Suprapubic skin (tissue), 3 donors: ENCODE results near the gene GAGE12C.
"Not testable (repeated sequence)": the region's sequence is repeated elsewhere in the genome, so short reads cannot be mapped to it uniquely, and the experiment has no call there.

ENCODE experiments used
- POLR2A ChIP-seq, 2 donors: fragments of 450-650 bp; IDR thresholded peaks; one replicate each; pipeline ENCODE4 v1.6.1; 2017; ENCODE audit warnings: antibody characterized with exemption in 2 of 2, mild to moderate bottlenecking in 2 of 2, moderate library complexity in 2 of 2
- TF ChIP-seq, protein P1 (sequence below), 2 donors: fragments of 200-600 bp in 1 of 2; fragments of 450-650 bp in 1 of 2; sonication (generic) in 1 of 2; IDR thresholded peaks; one replicate each; pipeline ENCODE4 v1.5.1; 2016 to 2019; ENCODE audit warnings: antibody characterized with exemption in 2 of 2, mild to moderate bottlenecking in 1 of 2, moderate library complexity in 1 of 2

DNA sequence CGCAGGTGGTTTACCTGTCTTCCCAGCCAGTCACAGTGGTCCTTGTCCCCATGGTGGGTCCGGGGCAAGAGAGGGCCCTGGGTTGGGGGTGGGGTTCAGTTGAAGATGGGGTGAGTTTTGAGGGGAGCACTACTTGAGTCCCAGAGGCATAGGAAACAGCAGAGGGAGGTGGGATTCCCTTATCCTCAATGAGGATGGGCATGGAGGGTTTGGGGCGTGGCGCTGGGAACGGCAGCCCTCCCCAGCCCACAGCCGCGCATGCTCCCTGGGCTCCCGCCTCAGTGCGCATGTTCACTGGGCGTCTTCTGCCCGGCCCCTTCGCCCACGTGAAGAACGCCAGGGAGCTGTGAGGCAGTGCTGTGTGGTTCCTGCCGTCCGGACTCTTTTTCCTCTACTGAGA lies 47.7 kb downstream of the GAGE12C start, which contains the start of gene GAGE12H:
- TF ChIP-seq, protein P1, sequence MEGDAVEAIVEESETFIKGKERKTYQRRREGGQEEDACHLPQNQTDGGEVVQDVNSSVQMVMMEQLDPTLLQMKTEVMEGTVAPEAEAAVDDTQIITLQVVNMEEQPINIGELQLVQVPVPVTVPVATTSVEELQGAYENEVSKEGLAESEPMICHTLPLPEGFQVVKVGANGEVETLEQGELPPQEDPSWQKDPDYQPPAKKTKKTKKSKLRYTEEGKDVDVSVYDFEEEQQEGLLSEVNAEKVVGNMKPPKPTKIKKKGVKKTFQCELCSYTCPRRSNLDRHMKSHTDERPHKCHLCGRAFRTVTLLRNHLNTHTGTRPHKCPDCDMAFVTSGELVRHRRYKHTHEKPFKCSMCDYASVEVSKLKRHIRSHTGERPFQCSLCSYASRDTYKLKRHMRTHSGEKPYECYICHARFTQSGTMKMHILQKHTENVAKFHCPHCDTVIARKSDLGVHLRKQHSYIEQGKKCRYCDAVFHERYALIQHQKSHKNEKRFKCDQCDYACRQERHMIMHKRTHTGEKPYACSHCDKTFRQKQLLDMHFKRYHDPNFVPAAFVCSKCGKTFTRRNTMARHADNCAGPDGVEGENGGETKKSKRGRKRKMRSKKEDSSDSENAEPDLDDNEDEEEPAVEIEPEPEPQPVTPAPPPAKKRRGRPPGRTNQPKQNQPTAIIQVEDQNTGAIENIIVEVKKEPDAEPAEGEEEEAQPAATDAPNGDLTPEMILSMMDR (IDR thresholded peaks at IDR 0.05) = not testable (repeated sequence)
- not testable (repeated sequence) for TF ChIP-seq POLR2A (IDR thresholded peaks at IDR 0.05)
